ENCODE measurements around the gene PAF1. TPM values are rescaled to one million over a fixed set of nuclear protein-coding genes. Genes with fewer than 3 reads are reported as not detected.
A peak's percentile ranks its signal among the peaks of the same experiment; 100 is the strongest.

The PAF1 gene
- polyA plus RNA-seq, 1 donor from 2014 or later = 37.3 TPM

- Histone ChIP-seq H3K9me2 (ENCODE audit: insufficient read depth, low read length) (no peaks in the 10 kb centered on the region), H4K20me1 (ENCODE audit: insufficient read depth) (no peaks in the 10 kb centered on the region), H3K27me3 (ENCODE audit: insufficient read depth, low read depth, low read length) (peaks cover 52% of the 10 kb centered on the region), H2AFZ (ENCODE audit: low read depth, low read length) (no peak overlapping the region), H3K27ac (ENCODE audit: low read length) (no peak overlapping the region), H3K4me2 (ENCODE audit: low read length) (peak overlapping the region; percentile 35), H3F3A (ENCODE audit: insufficient read depth, low read length, poor library complexity, severe bottlenecking) (no peaks in the 10 kb centered on the region), H3K9me3 (ENCODE audit: low read length) (no peaks in the 10 kb centered on the region), H3K36me3 (ENCODE audit: insufficient read depth, low read length) (no peaks in the 10 kb centered on the region), H3K79me2 (replicated peaks; ENCODE audit: insufficient read depth, low read length) (peaks cover 9% of the 10 kb centered on the region), H3K4me3 (ENCODE audit: low read length) (peak overlapping the region; percentile 67), H3K9ac (ENCODE audit: low read length) (peak overlapping the region; percentile 52)
- TF ChIP-seq EP300 (conservative IDR thresholded peaks at IDR 0.05; ENCODE audit: poor library complexity, severe bottlenecking) = no peak
- TF ChIP-seq POLR2AphosphoS5 (IDR thresholded peaks at IDR 0.05) = no peak
- no peak for TF ChIP-seq RAD21 (conservative IDR thresholded peaks at IDR 0.05)
- no peak for TF ChIP-seq EZH2 (IDR thresholded peaks at IDR 0.05; ENCODE audit: borderline replicate concordance, insufficient read depth, low read length, poor library complexity, severe bottlenecking)
- TF ChIP-seq TAF1 (IDR thresholded peaks at IDR 0.05; ENCODE audit: low read depth) = no peak
- TF ChIP-seq, protein P1, sequence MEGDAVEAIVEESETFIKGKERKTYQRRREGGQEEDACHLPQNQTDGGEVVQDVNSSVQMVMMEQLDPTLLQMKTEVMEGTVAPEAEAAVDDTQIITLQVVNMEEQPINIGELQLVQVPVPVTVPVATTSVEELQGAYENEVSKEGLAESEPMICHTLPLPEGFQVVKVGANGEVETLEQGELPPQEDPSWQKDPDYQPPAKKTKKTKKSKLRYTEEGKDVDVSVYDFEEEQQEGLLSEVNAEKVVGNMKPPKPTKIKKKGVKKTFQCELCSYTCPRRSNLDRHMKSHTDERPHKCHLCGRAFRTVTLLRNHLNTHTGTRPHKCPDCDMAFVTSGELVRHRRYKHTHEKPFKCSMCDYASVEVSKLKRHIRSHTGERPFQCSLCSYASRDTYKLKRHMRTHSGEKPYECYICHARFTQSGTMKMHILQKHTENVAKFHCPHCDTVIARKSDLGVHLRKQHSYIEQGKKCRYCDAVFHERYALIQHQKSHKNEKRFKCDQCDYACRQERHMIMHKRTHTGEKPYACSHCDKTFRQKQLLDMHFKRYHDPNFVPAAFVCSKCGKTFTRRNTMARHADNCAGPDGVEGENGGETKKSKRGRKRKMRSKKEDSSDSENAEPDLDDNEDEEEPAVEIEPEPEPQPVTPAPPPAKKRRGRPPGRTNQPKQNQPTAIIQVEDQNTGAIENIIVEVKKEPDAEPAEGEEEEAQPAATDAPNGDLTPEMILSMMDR (IDR thresholded peaks at IDR 0.05; ENCODE audit: poor library complexity, severe bottlenecking) = no peak
- TF ChIP-seq SMC3 (conservative IDR thresholded peaks at IDR 0.05; ENCODE audit: poor library complexity) = no peak
- TF ChIP-seq MXI1 (conservative IDR thresholded peaks at IDR 0.05; ENCODE audit: poor library complexity, severe bottlenecking) = no peak
Observed at GRCh38 chr19:39409208-39410016, 18.5 kb upstream of the PAF1 start.

DNA sequence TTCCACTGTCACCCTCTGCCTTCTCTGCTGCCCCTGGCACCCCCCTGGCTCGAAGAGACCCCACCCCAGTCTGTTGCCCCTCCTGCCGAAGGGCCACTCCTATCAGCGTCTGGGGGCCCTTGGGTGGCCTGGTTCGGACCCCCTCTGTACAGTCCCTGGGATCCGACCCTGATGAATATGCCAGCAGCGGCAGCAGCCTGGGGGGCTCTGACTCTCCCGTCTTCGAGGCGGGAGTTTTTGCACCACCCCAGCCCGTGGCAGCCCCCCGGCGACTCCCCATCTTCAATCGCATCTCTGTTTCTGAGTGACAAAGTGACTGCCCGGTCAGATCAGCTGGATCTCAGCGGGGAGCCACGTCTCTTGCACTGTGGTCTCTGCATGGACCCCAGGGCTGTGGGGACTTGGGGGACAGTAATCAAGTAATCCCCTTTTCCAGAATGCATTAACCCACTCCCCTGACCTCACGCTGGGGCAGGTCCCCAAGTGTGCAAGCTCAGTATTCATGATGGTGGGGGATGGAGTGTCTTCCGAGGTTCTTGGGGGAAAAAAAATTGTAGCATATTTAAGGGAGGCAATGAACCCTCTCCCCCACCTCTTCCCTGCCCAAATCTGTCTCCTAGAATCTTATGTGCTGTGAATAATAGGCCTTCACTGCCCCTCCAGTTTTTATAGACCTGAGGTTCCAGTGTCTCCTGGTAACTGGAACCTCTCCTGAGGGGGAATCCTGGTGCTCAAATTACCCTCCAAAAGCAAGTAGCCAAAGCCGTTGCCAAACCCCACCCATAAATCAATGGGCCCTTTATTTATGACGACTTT, 17.7 kb upstream of the PAF1 start:
- Histone ChIP-seq H3F3A (ENCODE audit: insufficient read depth, low read length, poor library complexity, severe bottlenecking) (no peaks in the 10 kb centered on the region), H3K9me3 (ENCODE audit: low read length) (no peaks in the 10 kb centered on the region), H3K4me3 (ENCODE audit: low read length) (no peak overlapping the region), H3K9ac (ENCODE audit: low read length) (no peak overlapping the region), H3K9me2 (ENCODE audit: insufficient read depth, low read length) (no peaks in the 10 kb centered on the region), H2AFZ (ENCODE audit: low read depth, low read length) (no peak overlapping the region), H3K4me2 (ENCODE audit: low read length) (no peak overlapping the region), H4K20me1 (ENCODE audit: insufficient read depth) (no peaks in the 10 kb centered on the region), H3K79me2 (replicated peaks; ENCODE audit: insufficient read depth, low read length) (peaks cover 1% of the 10 kb centered on the region), H3K36me3 (ENCODE audit: insufficient read depth, low read length) (no peaks in the 10 kb centered on the region), H3K27me3 (ENCODE audit: insufficient read depth, low read depth, low read length) (peaks cover 52% of the 10 kb centered on the region), H3K27ac (ENCODE audit: low read length) (no peak overlapping the region)
- TF ChIP-seq POLR2AphosphoS5 (IDR thresholded peaks at IDR 0.05) (no peak), EZH2 (IDR thresholded peaks at IDR 0.05; ENCODE audit: borderline replicate concordance, insufficient read depth, low read length, poor library complexity, severe bottlenecking) (no peak)

DNA sequence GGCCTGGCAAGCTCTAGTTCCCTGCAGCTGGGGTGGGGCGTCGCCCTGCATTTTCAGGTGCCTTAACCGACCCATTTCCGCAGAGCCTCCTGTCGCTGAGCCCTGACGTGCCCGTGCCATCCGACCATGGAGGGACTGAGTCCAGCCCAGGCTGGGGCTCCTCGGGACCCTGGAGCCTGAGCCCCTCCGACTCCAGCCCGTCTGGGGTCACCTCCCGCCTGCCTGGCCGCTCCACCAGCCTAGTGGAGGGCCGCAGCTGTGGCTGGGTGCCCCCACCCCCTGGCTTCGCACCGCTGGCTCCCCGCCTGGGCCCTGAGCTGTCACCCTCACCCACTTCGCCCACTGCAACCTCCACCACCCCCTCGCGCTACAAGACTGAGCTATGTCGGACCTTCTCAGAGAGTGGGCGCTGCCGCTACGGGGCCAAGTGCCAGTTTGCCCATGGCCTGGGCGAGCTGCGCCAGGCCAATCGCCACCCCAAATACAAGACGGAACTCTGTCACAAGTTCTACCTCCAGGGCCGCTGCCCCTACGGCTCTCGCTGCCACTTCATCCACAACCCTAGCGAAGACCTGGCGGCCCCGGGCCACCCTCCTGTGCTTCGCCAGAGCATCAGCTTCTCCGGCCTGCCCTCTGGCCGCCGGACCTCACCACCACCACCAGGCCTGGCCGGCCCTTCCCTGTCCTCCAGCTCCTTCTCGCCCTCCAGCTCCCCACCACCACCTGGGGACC, 16.9 kb upstream of the PAF1 start:
- no peak for TF ChIP-seq RAD21 (conservative IDR thresholded peaks at IDR 0.05)
- TF ChIP-seq TAF1 (IDR thresholded peaks at IDR 0.05; ENCODE audit: low read depth) = no peak
- TF ChIP-seq, protein P1 (IDR thresholded peaks at IDR 0.05; ENCODE audit: poor library complexity, severe bottlenecking) = no peak
- no peak for TF ChIP-seq REST (IDR thresholded peaks at IDR 0.05; ENCODE audit: borderline replicate concordance)
- no peak for TF ChIP-seq SMC3 (conservative IDR thresholded peaks at IDR 0.05; ENCODE audit: poor library complexity)
- TF ChIP-seq EP300 (conservative IDR thresholded peaks at IDR 0.05; ENCODE audit: poor library complexity, severe bottlenecking) = no peak
- TF ChIP-seq MXI1 (conservative IDR thresholded peaks at IDR 0.05; ENCODE audit: poor library complexity, severe bottlenecking) = no peak
- no peak for TF ChIP-seq POLR2AphosphoS5 (IDR thresholded peaks at IDR 0.05)
- no peak for TF ChIP-seq EZH2 (IDR thresholded peaks at IDR 0.05; ENCODE audit: borderline replicate concordance, insufficient read depth, low read length, poor library complexity, severe bottlenecking)
- H3K27me3 ChIP-seq (ENCODE audit: insufficient read depth, low read depth, low read length) = peaks cover 52% of the 10 kb centered on the region

More for the DNA sequence above, 16.9 kb upstream of the PAF1 start:
- no peak overlapping the region for H3K4me3 ChIP-seq (ENCODE audit: low read length)
- H3K79me2 ChIP-seq (replicated peaks; ENCODE audit: insufficient read depth, low read length) = no peaks in the 10 kb centered on the region
- no peaks in the 10 kb centered on the region for H3K9me2 ChIP-seq (ENCODE audit: insufficient read depth, low read length)
- H2AFZ ChIP-seq (ENCODE audit: low read depth, low read length) = no peak overlapping the region
- H4K20me1 ChIP-seq (ENCODE audit: insufficient read depth) = no peaks in the 10 kb centered on the region
- no peaks in the 10 kb centered on the region for H3K36me3 ChIP-seq (ENCODE audit: insufficient read depth, low read length)
- no peak overlapping the region for H3K4me2 ChIP-seq (ENCODE audit: low read length)
- H3K27ac ChIP-seq (ENCODE audit: low read length) = no peak overlapping the region
- H3F3A ChIP-seq (ENCODE audit: insufficient read depth, low read length, poor library complexity, severe bottlenecking) = no peaks in the 10 kb centered on the region
- H3K9ac ChIP-seq (ENCODE audit: low read length) = no peak overlapping the region
- no peaks in the 10 kb centered on the region for H3K9me3 ChIP-seq (ENCODE audit: low read length)

All from neural cell (in vitro differentiated cells).